ENCODE measurements around the gene LONP2.

DNA sequence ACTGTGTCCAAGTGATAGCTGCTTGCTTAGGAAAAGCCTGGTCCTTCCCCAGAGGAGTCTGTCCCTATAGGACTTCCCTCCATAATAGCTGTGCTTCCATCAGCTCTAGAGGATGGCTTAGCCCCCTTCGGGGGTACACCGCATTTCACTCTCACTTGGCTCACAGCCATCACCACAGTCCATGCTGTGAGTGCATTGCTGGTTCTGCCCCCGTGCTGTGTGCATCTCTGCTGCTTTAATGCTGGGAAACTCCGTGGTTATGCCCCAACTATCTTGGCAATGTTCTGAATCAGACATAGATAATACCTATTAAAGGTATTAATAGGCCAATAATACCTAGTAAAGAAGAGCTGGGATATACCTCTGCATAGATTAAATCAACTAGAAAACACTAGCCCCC lies 82.8 kb downstream of the LONP2 start:
- TF ChIP-seq, protein P1, sequence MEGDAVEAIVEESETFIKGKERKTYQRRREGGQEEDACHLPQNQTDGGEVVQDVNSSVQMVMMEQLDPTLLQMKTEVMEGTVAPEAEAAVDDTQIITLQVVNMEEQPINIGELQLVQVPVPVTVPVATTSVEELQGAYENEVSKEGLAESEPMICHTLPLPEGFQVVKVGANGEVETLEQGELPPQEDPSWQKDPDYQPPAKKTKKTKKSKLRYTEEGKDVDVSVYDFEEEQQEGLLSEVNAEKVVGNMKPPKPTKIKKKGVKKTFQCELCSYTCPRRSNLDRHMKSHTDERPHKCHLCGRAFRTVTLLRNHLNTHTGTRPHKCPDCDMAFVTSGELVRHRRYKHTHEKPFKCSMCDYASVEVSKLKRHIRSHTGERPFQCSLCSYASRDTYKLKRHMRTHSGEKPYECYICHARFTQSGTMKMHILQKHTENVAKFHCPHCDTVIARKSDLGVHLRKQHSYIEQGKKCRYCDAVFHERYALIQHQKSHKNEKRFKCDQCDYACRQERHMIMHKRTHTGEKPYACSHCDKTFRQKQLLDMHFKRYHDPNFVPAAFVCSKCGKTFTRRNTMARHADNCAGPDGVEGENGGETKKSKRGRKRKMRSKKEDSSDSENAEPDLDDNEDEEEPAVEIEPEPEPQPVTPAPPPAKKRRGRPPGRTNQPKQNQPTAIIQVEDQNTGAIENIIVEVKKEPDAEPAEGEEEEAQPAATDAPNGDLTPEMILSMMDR (IDR thresholded peaks at IDR 0.05) = no peak
- TF ChIP-seq POLR2A (IDR thresholded peaks at IDR 0.05) = no peak
